K562 (cell line): Measurements from ENCODE around the gene PIP5K1B. TPM values are rescaled to one million over a fixed set of nuclear protein-coding genes. Genes with fewer than 3 reads are reported as not detected.
A peak's percentile ranks its signal among the peaks of the same experiment; 100 is the strongest.

Experiments
- CTBP1 ChIP-seq: fragments of 450-650 bp; IDR thresholded peaks from 2 replicates; pipeline ENCODE4 v1.6.1; 2016; ENCODE audit warnings: borderline replicate concordance
- DMBX1 ChIP-seq: fragments of 250-450 bp; sonication (Bioruptor Pico); IDR thresholded peaks from 2 replicates; pipeline ENCODE4 v1.8.0; 2022; ENCODE audit warnings: inconsistent platforms, mild to moderate bottlenecking, moderate library complexity, borderline replicate concordance
- ELK1 ChIP-seq: sonication (generic); formaldehyde crosslinking; IDR thresholded peaks from 2 replicates; pipeline ENCODE4 v1.8.1; 2022; ENCODE audit warnings: missing genetic modification reagents
- FOXK1 ChIP-seq: sonication (generic); formaldehyde crosslinking; IDR thresholded peaks from 2 replicates; pipeline ENCODE4 v1.8.0; 2022; ENCODE audit warnings: missing genetic modification reagents, mild to moderate bottlenecking, borderline replicate concordance
- HDAC6 ChIP-seq: IDR thresholded peaks from 2 replicates; pipeline ENCODE4 v1.6.1; 2012; ENCODE audit warnings: low read depth, mild to moderate bottlenecking, control low read depth, inconsistent platforms, low read length, moderate library complexity
- IRF9 ChIP-seq: fragments of 450-650 bp; IDR thresholded peaks from 2 replicates; pipeline ENCODE4 v1.6.1; 2016; ENCODE audit warnings: missing biosample characterization, missing genetic modification characterization
- MLLT1 ChIP-seq, 2 experiments: fragments of 450-650 bp; IDR thresholded peaks; 2 replicates each; pipeline ENCODE4 v1.6.1; 2016
- MTA3 ChIP-seq: fragments of 450-650 bp; formaldehyde crosslinking; IDR thresholded peaks from 2 replicates; pipeline ENCODE4 v1.6.1; 2017; ENCODE audit warnings: mild to moderate bottlenecking, borderline replicate concordance
- PATZ1 ChIP-seq: fragments of 250-450 bp; sonication (Bioruptor Pico); IDR thresholded peaks from 2 replicates; pipeline ENCODE4 v1.5.0; 2020; ENCODE audit warnings: mild to moderate bottlenecking, borderline replicate concordance
- PYGO2 ChIP-seq: fragments of 450-650 bp; IDR thresholded peaks from 2 replicates; pipeline ENCODE4 v1.6.1; 2016; ENCODE audit warnings: mild to moderate bottlenecking, missing genetic modification characterization, moderate library complexity, missing compliant biosample characterization
- RFX1 ChIP-seq: fragments of 450-650 bp; IDR thresholded peaks from 2 replicates; pipeline ENCODE4 v1.6.1; 2016; ENCODE audit warnings: mild to moderate bottlenecking, moderate library complexity
- SAFB ChIP-seq: fragments of 200-400 bp; formaldehyde crosslinking; IDR thresholded peaks from 2 replicates; pipeline ENCODE4 v1.6.1; 2017; ENCODE audit warnings: low read depth, low read length, borderline replicate concordance
- SAFB2 ChIP-seq: fragments of 200-400 bp; formaldehyde crosslinking; IDR thresholded peaks from 2 replicates; pipeline ENCODE4 v1.6.1; 2018; ENCODE audit warnings: borderline replicate concordance, low read length, low read depth, moderate library complexity; ENCODE audit not compliant: severe bottlenecking
- UBTF ChIP-seq, 2 experiments: IDR thresholded peaks; 2 replicates each; pipeline ENCODE4 v1.6.1; 2012; ENCODE audit warnings: improper control_type of control experiment in 2 of 2, low read depth in 2 of 2, low read length in 2 of 2, borderline replicate concordance in 1 of 2
- ZNF277 ChIP-seq: fragments of 250-450 bp; sonication (Bioruptor Pico); IDR thresholded peaks from 2 replicates; pipeline ENCODE4 v1.8.0; 2022; ENCODE audit warnings: inconsistent platforms, mild to moderate bottlenecking, moderate library complexity, borderline replicate concordance
- ZNF445 ChIP-seq: fragments of 250-450 bp; sonication (Bioruptor Pico); IDR thresholded peaks from 2 replicates; pipeline ENCODE4 v1.4.0; 2020; ENCODE audit warnings: low read depth, mild to moderate bottlenecking, moderate library complexity
- ZNF511 ChIP-seq: sonication (generic); formaldehyde crosslinking; IDR thresholded peaks from 2 replicates; pipeline ENCODE4 v1.8.0; 2022; ENCODE audit warnings: mild to moderate bottlenecking, missing genetic modification reagents
- polyA plus RNA-seq, 8 experiments: library from polyadenylated mRNA; depleted of rRNA in 4 of 8; stranded (reverse) in 5 of 8; unstranded in 3 of 8; fragments of >200 nt; fragmentation: Nextera tagmentation in 2 of 8; fragmentation: Illumina TruSeq in 1 of 8; extraction: Ambion mirVana in 2 of 8; extraction: Trizol in 1 of 8; gene quantifications; 2 replicates each; pipeline versions ENCODE4 v1.2.1 to v1.2.3, GENCODE V29; 2011 to 2014; ENCODE audit warnings: inconsistent platforms in 1 of 8, missing spikeins in 1 of 8
- total RNA-seq, 7 experiments: library from RNA; depleted of rRNA in 6 of 7; stranded (reverse); fragments of >200 nt in 6 of 7; fragmentation: Illumina TruSeq in 2 of 7; extraction: Trizol in 2 of 7; gene quantifications; 2 replicates each; pipeline versions ENCODE4 v1.2.1 to v1.2.3, GENCODE V29; 2011 to 2021; ENCODE audit warnings: low replicate concordance in 1 of 7

PIP5K1B gene
- total and polyA plus RNA-seq, 9 of the 15 experiments (the other 6 are each of a cell fraction or from before 2014, with no cell fraction given), result 3.1 to 12.9 (median 7.4) TPM

GRCh38 chr9:68747043-68747533, 42.0 kb downstream of the PIP5K1B start (continued):
- TF ChIP-seq PYGO2 (peak; percentile 51; the same call in 1 of the 2 replicates), SAFB2 (no peak), IRF9 (tag) (peak; percentile 77), CTBP1 (peak; percentile 58; the same call in 1 of the 2 replicates), FOXK1 (no peak), DMBX1 (CRISPR knock-in tag) (no peak), MLLT1 (IDR thresholded peaks at IDR 0.05) (no peak), ZNF277 (no peak), MTA3 (peak; percentile 54; the same call in 1 of the 2 replicates), ELK1 (CRISPR knock-in tag) (no peak), SAFB (no peak), ZNF511 (CRISPR knock-in tag) (no peak), UBTF (IDR thresholded peaks at IDR 0.05; ENCODE audit: borderline replicate concordance in 1 of 2, low read depth in 2 of 2, low read length in 2 of 2) (no peak), PATZ1 (no peak), HDAC6 (no peak), ZNF445 (CRISPR knock-in tag) (no peak), RFX1 (peak; percentile 39; the same call in 1 of the 2 replicates)
